Stimulated activated CD4-positive, alpha-beta T cell treated with anti-CD3 and anti-CD28 coated beads, TNF-alpha, amount 100 ng/mL, for 48 hours (primary cell): ENCODE results near the gene SLC6A7.

ENCODE experiments used
- DNase-seq, 3 donors: peaks; one replicate each; pipeline ENCODE4 v3.0.0-alpha.2; 2020; ENCODE audit warnings: low read depth in 3 of 3

SLC6A7 gene

DNA sequence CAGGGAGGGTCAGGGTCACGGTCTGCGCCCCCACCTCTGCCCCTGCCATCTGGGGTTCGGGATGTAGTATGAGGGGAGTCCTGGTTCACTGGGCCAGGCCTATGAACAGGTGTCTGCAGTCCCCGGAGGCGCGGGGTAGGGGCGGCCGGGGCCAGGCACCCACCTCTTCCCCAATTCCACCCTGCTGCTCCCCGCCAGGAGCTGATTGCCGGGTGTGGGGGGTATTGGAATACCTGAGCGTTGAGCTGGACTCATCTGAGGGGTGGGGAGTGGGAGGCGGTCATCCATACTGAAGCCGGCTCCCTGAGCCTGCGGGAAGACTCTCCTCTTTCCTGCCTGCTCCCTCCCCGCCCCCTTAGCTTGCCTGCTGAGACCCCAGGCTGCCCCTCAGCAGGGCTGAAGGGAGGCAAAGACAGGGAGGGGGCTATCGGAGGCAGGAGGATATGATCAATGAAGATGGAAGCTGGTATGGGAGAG, 679 bp downstream of the SLC6A7 start:
- no peak for DNase-seq

GRCh38 chr5:150190987-150191386, 1.1 kb downstream of the SLC6A7 start:
- DNase-seq = no peak

- no peak for DNase-seq
These were observed 2.6 kb downstream of the SLC6A7 start for GRCh38 chr5:150192462-150192861.

DNA sequence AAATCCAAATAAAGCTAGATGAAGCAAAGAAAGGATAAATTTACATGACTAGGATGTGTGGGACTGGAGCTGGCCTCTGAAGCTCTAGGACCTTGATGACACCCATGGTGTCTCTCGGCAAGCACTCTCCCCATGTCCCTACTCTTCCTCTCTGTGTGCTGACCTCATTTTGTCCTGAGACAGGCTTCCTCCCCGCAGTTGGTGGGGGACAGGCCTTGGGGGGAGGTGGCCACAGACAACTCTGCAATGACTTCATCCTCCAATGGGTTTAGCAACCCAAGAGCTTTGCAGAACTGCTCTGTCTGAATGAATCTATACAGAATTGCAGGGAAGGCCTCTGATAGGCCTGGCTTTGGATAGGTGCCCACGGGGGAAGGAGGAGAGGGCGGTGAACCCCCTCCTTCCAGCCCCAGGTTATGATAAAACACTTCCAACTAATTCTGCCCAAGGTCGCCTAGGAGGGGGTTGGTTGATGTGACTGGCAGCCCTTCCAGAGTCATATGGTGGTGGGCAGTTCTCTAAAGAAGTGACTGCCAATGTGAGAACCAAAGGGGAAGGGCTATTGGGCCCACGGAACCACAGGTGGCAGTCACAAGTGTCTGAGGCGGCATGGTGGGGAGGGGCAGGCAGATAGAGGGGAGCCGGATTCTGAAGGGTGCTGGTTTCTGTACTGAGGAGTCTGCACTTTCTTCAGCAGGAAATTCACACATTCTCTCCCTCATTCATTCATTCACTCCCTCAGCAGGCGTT, 6.0 kb downstream of the SLC6A7 start:
- DNase-seq = no peak

DNA sequence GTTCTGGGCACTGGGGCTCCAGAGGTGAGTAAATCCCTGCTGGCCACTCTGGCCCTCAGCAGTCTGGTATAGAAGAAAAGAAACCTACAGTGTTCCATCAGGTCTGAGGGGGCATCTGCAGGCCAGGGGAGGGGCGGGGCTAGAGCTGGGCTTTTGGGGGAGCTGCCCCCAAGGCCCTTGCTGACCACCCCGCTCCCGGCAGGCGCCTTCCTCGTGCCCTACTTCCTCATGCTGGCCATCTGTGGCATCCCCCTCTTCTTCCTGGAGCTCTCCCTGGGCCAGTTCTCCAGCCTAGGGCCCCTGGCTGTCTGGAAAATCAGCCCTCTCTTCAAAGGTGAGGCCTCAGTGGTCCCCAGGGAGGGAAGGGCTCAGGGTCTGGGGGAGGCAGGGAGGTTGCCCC, 6.7 kb downstream of the SLC6A7 start:
- DNase-seq = no peak

DNA sequence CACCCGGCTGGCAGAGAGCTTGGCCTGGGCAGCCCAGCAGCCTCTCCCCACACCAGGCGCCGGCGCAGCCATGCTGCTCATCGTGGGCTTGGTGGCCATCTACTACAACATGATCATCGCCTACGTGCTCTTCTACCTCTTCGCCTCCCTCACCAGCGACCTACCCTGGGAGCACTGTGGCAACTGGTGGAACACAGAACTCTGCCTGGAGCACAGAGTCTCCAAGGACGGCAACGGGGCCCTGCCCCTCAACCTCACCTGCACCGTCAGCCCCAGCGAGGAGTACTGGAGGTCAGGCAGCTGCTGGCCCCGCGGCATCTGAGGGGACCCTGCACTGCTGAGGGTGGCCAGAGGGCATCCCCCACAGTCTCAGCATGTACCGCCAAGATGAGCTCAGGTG, 7.1 kb downstream of the SLC6A7 start:
- no peak for DNase-seq

GRCh38 chr5:150197476-150197875, 7.6 kb downstream of the SLC6A7 start:
- DNase-seq = no peak

- DNase-seq = no peak
These were observed 12.6 kb downstream of the SLC6A7 start for GRCh38 chr5:150202501-150202900.

DNA sequence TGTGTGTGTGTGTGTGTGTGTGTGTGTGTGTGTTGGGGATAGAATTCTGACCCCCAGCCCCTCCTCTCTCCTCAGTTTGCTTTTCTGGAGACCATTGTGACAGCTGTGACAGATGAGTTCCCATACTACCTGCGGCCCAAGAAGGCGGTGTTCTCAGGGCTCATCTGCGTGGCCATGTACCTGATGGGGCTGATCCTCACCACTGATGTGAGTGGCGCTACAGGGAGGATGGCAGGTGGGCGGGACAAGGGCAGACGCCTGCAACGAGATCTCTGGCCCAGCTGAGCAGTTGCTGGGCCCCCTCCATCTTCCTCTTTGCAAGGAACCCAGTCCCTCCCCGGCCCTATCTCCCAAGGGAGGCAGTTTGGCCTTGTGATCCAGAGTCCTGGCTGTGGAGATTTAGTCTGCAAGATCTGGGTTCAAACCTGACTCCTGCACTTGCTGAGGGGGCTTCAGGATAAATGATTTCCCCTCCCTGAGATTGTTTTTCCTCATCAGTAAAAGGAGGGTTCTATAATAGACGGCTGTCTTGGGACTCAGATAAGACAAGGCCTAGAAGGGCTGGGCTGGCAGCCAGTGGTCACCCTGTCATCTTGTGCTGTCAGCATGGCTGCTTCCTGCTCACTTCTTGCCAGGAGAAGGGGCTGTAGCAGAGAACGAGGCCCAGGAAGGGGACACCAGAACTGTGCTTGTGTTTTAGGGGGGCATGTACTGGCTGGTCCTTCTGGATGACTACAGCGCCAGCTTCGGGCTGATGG, 14.1 kb downstream of the SLC6A7 start:
- no peak for DNase-seq

GRCh38 chr5:150204590-150204960, 14.7 kb downstream of the SLC6A7 start:
- no peak for DNase-seq

GRCh38 chr5:150206098-150206778, 16.4 kb downstream of the SLC6A7 start:
- no peak for DNase-seq

DNA sequence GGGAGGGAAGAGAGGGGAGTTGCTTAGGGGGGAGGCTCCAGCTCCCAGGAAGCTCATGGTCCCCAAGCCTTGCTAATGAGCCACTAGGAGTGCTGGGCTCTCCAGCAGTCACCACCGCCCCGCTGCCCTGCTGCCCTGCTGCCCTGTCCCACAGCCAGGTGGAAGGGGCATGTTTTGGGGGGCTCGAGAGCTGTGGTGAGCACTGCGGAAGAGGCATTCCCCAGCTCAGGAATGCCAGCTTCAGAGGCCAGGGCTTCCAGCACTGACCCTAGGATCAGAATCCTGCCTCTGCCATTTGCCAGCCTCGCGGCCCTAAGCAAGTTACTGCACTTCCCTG, 16.9 kb downstream of the SLC6A7 start:
- DNase-seq = no peak

GRCh38 chr5:150208187-150209098, 18.6 kb downstream of the SLC6A7 start:
- DNase-seq = no peak

DNA sequence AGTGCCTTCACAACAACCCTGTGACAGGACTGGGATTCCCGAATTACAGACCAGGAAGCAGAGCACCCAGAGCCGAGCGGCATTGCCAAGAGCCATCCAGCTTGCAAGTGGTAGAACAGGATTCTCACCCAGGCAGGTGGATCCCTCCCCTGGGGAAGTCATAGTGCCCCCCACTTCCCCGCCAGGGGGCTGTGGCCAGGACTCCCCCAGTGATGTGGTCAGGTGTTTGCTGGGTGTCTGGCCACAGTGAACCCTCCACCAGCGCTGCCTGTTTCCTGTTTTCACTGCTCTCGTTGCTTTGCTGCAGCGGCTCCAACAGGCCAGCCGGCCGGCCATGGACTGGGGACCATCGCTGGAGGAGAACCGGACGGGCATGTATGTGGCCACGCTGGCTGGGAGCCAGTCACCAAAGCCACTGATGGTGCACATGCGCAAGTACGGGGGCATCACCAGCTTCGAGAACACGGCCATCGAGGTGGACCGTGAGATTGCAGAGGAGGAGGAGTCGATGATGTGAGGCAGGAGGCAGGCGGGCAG, 19.3 kb downstream of the SLC6A7 start:
- no peak for DNase-seq

GRCh38 chr5:150210644-150211043, 20.8 kb downstream of the SLC6A7 start:
- no peak for DNase-seq

GRCh38 chr5:150211156-150212030, 21.5 kb downstream of the SLC6A7 start:
- DNase-seq = no peak

DNA sequence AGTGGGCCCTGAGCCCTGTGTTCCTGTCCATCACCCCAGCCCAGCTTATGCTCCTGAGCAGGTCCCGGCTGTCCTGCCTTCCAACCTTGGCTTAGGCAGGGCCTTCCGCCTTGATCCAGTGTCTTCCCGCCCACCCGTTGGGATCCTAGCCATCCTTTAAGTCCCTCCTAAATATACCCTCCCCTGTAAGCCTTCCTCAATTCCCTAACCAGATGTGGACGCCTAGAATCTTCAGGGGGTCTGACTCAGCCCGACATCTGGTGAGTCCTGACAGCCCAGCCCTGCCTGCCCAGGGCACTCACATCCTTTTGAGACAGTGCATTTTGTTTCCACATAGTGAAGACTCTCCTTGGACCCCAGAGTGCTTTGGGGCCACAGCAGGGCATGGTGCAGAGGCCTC, 23.7 kb downstream of the SLC6A7 start:
- DNase-seq = no peak

GRCh38 chr5:150214289-150214688, 24.4 kb downstream of the SLC6A7 start:
- DNase-seq = no peak

- DNase-seq = no peak
These were observed 26.4 kb downstream of the SLC6A7 start for GRCh38 chr5:150215979-150216944.
